CD4-positive, alpha-beta T cell treated with Interleukin-10 for 1 hour (primary cell): ENCODE results near the gene NFKB1.
A peak's percentile ranks its signal among the peaks of the same experiment; 100 is the strongest.

ENCODE experiments used
- DNase-seq: peaks from one replicate; pipeline ENCODE4 v3.0.0-alpha.2; 2020

The NFKB1 gene

DNA sequence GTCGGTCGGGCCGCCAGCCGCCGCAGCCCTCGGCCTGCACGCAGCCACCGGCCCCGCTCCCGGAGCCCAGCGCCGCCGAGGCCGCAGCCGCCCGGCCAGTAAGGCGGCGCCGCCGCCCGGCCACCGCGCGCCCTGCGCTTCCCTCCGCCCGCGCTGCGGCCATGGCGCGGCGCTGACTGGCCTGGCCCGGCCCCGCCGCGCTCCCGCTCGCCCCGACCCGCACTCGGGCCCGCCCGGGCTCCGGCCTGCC, 213 bp downstream of the NFKB1 start:
- DNase-seq, result no peak

DNA sequence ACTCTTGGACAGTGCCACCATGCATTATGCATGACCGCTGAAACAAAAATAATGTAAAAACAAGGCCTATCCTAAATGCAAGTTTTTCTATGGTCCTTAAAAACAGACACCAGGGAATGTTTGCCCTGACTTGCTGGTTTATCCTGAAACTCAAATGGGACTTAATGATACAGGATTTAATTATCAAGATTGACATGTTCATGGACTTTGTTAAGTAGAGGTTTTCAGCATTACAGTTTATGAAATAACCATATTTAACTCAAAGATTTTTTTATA, 1.3 kb downstream of the NFKB1 start:
- no peak for DNase-seq

DNA sequence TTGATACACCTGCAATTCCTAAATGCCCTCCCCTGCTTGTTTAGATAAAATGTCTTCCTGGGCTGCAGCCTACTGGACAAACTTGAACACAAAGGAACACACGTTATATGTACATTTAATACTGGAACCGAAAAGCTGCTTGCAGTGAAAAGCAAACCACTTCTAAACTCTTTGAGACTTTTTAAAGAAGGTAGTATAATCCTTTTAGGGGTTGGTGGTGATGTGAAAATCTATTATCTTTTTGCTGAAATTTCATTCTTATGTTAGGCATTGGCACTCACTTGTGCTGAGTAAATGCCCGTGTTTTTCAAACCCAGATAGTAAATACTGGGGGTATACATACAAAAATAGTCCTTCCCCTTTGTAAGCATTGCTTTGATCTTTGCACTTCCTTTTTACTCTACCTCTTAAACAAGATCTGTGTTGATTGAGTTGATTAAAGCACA, 2.2 kb downstream of the NFKB1 start:
- no peak for DNase-seq

DNA sequence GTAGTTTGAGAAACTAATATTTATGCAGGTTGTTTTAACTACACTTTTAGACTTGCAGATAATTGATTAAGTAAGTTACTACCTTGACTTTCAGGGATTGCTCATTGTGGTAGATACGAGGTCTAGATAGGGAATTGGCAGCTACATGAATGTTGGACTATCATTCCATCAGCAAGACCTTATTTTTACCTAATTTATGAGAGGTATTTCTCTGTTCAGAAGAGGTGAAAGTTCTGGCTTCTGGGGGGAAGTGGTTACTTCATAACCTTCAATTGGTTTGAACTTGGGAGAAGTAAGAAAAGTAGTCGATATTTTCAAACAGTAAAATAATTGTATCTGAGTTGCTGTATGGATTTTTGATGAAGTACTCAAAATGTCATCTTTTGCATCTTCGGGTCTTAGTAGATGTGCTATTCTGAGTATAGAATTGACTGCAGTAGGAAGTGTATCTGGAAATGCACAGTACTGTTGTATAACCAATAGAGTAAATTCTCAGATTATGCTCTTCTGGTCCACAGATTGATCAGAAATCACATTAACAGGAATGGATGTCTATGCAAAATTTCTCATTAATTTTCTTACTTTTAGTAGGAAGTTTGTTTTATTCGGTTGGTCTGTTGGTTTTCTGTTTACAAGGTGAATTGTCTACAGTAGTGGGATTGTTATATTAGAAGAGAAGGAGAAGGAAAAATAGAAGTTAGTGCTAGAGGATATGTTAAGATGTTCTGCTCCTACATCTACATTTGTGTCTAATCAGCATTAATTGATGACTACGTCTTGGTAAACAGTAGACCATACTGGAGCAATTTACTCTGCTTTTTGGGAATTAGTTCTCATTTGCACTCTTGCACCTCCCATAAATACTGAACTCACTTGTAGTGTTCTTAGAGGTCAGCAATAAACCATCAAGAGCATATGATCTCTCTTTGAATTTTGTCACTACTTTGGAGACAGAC, 3.0 kb downstream of the NFKB1 start:
- DNase-seq, result no peak

DNA sequence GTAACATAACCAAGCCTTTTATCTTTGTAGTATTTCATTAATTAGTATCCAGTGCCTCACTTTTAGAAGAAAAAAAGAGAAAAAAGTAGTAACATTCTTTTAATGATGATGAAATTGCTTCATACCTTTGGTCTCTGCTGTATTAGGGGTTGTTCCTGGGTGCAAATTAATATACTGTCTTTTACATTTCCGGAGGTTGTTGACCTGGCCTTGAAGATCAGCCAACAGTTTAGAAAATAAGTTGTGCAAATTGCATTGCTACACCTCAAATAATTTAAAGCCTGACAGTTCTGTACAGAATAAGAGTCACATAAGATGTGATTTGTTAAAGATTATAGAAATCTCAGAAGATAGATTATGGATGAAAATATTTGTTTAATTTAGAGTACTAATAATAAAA, 3.8 kb downstream of the NFKB1 start:
- no peak for DNase-seq

DNA sequence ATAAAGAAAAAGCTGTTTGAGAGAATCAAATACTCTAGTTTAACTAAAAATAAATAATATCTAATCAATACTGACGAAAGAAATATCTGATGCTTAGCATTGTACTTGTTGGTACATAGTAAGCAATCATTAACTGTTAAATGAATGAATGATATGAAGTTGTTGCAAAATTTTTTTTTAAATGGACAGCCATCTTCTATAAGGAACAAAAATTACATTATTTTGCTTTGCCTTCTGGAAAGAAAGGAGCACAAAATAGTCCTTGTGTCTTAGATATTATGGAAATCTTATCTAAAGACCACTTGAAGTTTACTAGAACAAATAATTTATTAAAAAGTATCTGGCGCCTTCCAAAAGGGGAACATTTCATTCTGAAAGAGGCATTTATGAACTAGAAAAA, 4.5 kb downstream of the NFKB1 start:
- DNase-seq, result no peak

DNA sequence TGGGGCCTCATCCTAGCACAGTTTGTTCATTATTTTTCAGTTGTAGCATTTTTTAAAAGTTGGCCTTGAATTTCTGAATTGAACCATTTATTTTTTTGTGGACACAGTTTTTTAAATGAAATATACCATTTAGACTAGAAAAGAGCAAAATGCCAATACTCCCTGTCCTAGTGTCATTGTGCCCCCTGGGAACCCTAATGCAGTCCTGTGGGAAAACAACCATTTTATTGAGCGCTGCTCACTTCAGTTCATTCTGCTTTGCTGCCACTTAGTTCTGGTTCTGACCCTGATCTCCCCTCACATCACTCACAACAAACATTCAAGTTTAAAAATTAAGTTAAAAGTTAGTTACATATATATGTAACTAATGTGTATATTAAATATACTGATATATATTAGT, 5.4 kb downstream of the NFKB1 start:
- DNase-seq, result no peak

DNA sequence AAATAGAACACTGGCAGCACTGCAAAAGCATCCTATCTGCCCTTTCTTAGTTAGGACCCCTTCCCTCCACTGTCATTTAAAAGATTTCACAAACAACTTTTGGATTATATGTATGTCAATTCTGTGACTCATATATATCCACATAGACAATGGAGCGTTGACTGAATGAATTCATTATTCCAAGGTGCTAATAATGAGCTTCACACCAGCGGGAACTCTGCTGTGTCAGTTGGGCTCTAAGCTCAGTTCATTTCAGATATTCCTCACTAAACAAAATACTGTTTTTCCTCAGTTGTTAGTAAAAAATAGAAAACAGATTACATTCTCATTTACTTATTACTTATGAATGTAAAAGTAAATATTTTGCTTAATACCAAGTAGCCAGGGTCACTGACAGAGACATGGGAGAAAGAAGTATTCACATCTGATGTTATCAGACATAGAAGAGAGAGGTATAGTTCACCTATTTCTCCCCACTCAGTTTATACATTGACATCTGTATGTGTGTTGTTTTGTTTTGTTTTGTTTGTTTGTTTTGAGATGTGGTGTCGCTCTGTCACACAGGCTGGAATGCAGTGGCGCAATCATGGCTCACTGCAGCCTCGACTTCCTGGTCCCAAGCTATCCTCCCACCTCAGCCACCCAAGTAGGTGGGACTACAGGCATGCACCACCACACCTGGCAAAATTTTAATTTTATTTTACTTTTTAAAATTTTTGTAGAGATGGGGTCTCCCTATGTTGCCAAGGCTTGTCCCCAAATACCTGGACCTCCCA, 10.9 kb downstream of the NFKB1 start:
- no peak for DNase-seq

DNA sequence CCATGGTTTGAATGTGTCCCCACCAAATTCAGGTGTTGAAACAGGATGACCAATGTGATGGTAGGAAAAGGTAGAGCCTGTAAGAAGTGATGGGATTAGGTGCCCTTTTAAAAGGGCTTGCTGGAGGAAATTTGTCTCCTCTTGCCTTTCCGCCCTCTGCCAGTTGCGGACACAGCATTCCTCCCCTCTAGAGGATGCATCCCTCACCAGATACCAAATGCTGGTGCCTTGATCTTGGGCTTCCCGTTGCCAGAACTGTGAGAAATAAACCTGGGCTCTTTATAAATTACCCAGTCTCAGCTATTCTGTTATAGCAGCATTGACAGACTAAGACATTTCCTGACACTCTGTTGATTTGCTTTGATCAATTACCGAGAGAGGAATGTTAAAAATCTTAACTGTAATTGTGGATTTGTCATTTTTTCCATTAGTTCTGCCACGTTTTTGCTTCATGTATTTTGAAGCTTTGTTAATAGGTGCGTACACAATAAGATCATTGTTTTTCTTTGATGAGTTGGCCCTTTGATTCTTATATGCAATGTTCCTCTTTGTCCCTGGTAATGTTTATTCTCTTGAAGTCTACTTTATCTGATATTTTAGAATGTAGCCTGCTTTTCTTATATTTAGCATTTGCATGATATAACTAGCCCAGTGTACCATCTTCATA, 13.3 kb downstream of the NFKB1 start:
- DNase-seq, result no peak

DNA sequence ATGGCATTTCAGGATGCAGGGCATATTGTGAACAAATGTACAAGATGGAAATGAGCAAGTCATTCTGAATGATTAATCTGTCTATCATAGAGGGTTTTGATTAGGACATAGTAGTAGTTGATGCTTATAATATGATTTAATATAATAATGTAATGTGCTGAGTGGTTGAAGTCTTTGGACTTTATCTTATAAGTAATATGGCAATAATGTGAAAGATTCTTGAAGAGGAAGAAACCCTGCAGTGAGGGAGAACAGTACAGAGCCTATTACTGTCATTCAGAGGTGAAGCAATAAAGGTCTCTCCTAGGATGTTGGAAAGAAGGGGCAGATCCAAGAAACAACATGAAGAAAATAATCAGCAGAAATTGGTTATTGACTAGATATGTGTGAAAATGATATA, 16.6 kb downstream of the NFKB1 start:
- no peak for DNase-seq

DNA sequence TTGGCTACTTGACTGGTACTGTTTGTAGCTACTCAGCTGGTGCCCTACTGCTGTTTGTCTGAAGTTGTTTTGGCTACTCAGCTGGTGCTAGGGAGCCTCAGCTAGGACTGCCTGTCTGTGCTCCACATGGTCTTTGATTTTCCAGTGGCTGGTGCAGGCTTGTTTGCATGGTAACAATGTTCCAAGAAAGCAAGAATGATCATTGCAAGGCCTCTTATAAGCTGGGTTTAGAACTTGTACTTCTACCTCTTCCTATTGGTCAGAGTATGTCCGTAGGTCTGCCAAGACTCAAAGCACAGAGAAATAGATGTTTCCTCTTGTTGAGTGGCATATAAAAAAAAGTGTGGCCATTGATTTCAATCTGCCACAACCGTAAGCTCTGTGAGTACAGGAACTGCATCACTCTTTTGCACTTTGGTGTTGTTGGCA, 17.6 kb downstream of the NFKB1 start:
- peak; percentile 72 for DNase-seq

DNA sequence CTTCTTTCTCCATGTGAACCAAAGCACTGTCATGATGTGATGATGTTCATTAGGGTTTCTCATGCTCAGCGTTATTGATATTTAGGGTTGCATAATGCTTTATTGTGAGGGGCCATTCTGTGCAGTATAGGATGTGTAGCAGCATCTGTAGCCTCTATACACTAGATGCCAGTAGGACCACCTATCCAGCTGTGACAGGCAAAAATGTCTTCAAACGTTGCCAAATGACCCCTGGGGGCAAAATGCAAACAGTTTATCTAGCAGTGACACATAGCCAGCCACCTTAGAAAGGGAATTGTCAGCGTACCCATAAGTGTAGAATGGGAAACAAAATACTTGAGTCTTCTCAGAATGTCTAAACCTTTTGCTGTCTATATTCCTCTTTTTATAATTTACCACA, 18.8 kb downstream of the NFKB1 start:
- no peak for DNase-seq

DNA sequence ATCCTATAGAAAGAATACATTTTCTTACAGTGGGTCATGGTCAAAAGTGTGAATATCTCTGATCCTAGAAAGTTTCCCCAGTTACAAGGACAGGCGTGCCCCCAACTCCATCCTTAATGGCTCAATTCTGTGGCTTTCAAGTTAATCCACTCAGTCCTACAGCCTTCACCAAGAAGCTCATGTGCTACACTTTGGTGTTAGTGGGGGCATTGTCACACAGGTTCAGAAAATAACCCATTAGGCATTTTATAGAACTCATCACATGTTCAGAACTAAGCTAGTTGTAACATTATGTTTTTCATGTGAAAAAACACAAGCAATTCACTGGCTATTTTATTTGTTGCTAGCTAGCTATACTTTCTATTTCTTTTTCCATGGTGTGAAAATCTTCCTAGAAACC, 20.4 kb downstream of the NFKB1 start:
- no peak for DNase-seq

DNA sequence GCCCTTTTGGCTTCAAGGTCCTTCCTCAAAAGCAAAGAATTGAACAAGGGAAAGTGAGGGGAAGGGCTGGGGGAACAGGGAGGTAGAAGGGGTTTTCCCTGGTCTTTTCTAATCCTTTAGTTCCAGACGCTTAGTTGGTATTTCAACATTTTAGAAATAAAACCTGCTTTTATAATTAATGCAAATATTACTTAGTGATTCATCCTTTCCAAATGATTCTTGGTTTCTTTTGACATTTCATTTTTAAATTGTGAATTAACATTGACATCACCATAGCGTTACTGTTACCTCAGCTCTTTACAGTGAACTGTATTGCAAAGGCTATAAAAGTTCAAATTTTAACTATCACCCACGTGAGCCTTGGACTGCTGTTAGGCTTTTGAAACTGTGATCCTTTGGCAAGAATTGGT, 20.9 kb downstream of the NFKB1 start:
- DNase-seq, result no peak

DNA sequence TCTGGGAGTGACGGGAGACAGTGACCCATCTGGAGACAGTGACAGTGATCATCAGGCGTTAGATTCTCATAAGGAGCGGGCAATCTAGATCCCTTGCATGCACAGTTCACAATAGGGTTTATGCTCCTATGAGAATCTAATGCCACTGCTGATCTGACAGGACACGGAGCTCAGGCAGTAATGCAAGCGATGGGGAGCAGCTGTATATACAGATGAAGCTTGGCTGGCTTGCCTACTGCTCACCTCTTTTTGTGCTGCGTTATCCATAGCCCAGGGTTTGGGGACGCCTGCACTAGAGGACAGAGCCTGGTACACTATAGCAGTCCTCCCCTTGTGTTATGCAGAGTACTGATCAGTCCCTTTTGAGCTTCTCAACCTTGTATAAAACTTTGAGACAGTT, 23.5 kb downstream of the NFKB1 start:
- no peak for DNase-seq

DNA sequence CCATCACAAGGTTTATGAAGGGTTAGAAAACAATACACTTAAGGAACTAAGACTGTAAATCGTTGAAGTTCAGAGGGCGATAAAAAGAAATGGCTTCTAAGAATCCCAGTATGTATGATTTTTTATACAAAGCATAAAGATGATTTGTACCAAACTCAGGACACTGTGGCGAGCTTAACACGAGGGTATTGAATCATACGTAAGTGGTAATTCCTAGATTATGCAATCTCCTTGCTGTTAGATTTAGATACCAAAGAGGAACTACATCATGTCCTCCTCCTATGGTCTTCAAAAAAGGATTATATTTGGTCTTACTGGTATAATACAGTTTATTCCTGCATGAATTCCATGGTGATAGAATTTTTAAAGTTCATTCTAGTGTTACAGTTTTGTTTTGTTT, 23.9 kb downstream of the NFKB1 start:
- DNase-seq, result no peak

DNA sequence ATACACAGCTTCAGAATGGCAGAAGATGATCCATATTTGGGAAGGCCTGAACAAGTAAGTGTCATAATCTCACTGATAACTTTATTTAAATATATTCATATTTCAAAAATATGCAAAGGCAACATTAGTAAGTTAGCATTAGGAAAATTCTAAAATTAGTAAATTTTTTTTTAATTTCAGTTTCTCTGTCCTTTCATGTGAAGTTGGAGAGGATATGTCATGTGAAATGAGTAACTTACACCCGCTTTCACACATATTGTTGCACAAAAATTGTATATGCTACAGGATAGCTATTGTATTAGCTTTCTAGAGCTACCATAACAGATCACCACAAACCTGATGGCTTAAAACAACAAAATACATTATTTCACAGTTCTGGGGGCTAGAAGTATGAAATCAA, 24.3 kb downstream of the NFKB1 start:
- no peak for DNase-seq

DNA sequence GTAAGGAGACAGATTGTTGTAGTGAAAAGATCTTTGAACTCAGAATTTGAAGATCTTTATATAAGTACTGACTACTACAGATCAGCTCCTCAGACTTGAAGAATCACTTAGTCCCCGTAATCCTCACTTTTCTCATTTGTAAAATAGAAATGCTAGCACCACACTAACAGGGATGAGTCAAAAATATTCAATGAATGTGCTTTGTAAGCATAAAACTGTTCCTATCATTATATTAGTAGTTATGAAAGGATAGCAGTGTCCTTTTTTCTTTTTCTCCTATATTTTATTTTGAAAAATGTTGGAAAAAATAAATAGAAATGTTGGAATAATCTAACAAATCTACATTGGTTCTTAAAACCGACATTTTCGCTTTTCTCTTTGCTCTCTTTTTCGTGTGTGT, 25.4 kb downstream of the NFKB1 start:
- no peak for DNase-seq

DNA sequence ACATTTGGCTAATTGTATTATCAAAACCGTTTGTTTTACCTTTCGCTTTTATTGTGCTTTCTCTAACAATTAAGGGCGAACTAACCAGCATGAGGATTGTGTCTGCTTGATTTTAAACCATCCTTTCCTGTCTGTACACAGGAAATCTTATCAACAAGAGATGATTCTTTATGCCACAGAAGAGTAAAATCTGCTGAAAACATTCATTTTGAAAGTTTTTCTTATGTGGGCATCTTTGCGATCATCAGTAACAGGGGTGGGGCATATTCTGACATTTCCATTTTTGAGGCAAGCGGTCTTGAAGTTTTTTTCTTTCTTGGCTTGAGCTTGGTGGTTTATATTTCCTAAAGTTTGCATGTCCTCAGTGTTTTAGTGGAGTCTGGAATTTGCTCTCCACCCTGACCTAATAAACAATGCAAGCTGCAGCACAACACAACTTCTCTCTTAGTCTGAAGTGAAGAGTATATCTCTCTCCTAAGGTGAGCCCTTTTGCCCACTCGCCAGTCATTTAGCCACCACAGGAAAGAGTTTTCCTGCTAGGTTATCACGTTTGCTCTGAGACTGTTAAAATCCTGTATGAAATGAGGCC, 26.6 kb downstream of the NFKB1 start:
- peak; percentile 41 for DNase-seq

DNA sequence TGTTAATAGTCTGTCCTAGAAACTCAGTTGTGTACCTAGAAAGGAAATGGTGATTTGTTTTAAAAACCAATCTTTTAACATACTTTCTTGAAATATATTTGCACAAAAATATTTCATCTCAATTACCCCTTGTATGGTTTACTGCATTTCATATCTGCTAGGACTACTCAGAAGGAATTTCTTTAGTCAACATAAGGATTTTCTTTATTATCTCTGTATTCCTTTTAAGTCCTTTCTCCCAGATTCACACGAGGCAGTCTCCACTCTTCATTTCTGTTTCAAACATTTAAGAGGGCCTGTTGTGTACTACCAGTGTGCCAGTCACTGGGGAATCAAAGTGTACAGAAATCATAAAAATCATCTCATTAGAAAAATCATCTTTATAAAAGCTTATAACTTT, 28.8 kb downstream of the NFKB1 start:
- no peak for DNase-seq

DNA sequence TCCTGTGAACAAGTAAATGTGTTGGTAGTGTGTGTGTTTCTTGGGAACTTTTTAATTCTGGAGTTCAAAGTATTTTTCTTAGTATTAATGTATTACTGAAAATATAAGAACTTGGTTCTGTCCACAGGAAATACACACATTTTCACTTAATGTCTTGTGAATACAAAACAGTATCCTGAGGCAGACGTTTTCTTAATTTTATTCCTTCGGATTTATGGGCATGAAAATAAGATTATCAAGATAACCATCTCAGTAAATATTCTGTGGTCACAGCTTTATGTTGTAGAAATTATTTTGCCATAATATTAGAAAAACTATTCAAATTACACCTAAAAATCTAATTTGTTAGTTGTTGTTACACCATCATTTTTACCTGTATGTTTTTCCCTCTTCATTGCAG, 29.8 kb downstream of the NFKB1 start:
- no peak for DNase-seq

DNA sequence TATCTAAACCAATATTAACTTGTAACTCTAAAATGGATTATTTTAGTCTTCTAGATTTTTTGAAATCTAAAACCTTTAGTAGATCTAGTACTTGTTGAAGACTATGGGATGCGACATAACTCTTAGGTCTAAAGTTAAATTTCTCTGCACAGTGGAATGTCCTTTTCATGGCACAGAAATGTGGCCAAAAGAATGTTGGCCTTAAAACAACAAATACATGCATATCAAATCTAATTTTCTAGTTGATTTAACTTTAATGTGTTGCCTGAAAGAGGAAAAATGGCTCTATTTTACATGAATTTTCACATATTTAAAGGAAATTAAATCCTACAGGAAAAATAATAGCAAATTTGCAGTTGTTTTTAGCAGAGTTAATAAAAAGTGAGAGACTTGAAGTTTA, 30.3 kb downstream of the NFKB1 start:
- no peak for DNase-seq

DNA sequence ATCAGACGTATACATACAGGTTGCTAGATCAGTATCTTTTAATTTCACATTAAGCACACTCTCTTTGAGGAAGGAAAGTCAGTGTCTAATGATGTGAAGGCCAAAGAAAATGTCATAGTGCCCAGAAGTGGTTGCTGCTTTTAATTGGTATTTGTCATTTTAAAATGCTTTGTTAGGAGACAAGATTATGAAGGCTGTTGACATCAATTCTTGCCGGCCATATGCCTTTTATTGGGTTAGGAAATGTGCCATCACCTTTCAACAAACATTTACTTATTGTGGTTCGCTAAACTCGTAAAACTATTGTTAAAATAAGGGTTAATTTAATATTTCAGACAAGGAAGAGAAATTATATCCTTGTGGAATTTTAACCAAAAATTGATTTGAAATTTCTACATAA, 32.2 kb downstream of the NFKB1 start:
- DNase-seq, result no peak

DNA sequence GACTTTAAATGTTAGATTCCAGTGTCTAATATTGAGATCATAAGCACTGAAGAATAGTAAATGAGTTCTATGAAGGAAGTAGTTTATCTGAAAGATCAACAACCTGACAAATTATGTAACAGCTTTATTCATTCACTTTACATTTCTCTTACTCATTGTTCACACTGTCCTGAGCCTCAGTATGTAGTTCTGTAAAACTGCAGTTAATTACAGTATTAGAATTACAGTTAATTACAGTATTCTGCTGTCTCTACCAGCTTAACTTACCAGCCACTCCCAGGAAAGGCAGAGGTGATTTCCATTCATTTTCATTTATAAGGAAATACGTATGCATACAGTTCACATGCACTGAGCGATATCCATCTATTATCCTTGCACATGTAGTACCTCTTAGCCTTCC, 32.7 kb downstream of the NFKB1 start:
- DNase-seq, result no peak
